ENCODE measurements around the gene EZH2. TPM values are rescaled to one million over a fixed set of nuclear protein-coding genes. Genes with fewer than 3 reads are reported as not detected.

Gene EZH2
- total RNA-seq, 4 donors from 2014 or later: 9.5 to 16.3 (median 11.3) TPM

DNA sequence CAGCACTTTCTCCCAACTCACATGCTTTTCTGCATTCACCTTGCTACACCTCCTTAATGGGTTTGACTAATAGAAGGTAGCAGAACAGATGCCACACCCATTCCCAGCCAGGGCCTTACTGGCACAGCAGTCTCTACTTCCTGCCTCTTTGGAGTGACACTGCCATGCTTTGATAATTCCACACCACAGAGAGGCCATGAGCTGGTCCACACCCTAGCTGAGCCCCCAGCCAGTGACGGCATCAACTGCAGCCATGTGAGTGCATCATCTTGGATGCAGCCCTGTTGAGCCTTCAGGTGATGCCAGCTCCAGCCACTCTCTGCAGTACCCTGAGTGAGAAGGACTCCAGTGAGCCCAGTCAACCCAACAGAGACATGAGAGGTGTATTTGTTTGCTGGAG lies 27.5 kb upstream of the EZH2 start:
- TF ChIP-seq, protein P1, sequence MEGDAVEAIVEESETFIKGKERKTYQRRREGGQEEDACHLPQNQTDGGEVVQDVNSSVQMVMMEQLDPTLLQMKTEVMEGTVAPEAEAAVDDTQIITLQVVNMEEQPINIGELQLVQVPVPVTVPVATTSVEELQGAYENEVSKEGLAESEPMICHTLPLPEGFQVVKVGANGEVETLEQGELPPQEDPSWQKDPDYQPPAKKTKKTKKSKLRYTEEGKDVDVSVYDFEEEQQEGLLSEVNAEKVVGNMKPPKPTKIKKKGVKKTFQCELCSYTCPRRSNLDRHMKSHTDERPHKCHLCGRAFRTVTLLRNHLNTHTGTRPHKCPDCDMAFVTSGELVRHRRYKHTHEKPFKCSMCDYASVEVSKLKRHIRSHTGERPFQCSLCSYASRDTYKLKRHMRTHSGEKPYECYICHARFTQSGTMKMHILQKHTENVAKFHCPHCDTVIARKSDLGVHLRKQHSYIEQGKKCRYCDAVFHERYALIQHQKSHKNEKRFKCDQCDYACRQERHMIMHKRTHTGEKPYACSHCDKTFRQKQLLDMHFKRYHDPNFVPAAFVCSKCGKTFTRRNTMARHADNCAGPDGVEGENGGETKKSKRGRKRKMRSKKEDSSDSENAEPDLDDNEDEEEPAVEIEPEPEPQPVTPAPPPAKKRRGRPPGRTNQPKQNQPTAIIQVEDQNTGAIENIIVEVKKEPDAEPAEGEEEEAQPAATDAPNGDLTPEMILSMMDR (IDR thresholded peaks at IDR 0.05): no peak
- TF ChIP-seq POLR2A (IDR thresholded peaks at IDR 0.05): no peak
- H3K4me3 ChIP-seq (ENCODE audit: low read depth, poor library complexity, severe bottlenecking): no peak overlapping the region
- WGBS, 2 donors: 80% methylated on average over 1 of the region's 1 CpG; no CpG with 5 or more reads in 1 of the 2 donors
- intact Hi-C loops (cut with DNase I; ENCODE audit: low total_unique reads): no loop called here
- DNase-seq (ENCODE audit: low spot score in 2 of 2): no peak

DNA sequence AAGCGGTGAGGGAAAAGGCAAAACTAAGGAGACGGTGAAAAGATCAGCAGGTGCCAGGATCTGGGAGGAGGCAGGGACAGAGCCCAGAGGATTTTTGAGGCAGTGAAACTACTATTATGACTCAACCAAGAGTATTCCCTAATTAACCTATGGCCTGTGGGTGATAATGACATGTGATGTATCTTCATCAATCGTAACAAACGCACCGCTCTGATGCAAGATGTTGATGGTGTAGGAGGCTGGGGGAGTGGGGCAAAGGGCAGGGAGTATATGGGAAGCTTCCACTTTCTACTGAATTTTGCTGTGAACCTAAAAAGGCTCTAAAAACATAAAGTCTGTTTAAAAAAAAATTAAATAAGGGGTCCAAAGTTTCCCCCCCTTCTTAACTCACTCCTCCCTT lies 25.5 kb upstream of the EZH2 start:
- WGBS, 2 donors: 65 to 83% methylated on average over 5 of the region's 5 CpGs
- DNase-seq (ENCODE audit: low spot score in 2 of 2): no peak
- intact Hi-C loops (cut with DNase I; ENCODE audit: low total_unique reads): no loop called here
- no peak overlapping the region for H3K4me3 ChIP-seq (ENCODE audit: low read depth, poor library complexity, severe bottlenecking)
- TF ChIP-seq POLR2A (IDR thresholded peaks at IDR 0.05): no peak
- TF ChIP-seq, protein P1 (IDR thresholded peaks at IDR 0.05): no peak

DNA sequence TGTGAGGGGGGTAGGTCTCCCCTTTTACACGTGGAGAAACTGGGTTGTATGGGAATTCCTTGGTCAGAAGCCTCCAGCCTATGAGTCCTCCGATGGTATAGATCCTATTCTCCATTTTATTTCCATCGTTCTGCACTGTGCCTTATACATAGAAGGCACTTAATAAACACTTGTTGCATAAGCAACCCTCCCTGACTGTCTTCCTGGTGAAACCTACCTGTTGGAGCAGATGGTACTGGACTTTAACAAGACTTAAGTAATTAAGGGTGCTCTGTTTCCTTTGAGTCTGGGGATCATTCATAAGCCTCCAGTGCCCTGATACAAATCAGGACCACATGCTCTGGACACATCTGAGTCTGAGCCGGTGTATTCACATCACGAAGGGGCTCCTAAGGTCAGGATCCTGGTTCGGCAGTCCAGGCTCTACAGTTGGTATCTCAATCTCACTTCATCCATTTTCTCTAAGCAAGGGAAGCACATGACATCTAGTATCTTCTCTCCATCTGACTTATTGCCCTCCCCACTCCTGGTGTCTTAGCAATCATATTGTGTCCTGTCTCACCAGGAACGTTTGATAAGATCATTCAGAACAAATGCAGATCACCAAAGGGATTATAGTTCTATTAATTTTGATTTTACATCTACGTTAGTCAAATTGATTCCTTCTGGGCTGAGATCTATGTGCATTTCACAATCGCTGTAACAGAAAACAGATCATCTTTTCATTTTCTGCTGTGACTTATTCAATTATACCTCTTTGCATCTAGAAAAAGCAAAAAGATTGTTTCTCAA lies 22.8 kb upstream of the EZH2 start:
- intact Hi-C loops (cut with DNase I; ENCODE audit: low total_unique reads): no loop called here
- 72 to 73% methylated on average over 9 of the region's 9 CpGs for WGBS, 2 donors
- no peak overlapping the region for H3K4me3 ChIP-seq (ENCODE audit: low read depth, poor library complexity, severe bottlenecking)
- no peak for DNase-seq (ENCODE audit: low spot score in 2 of 2)
- TF ChIP-seq, protein P1 (IDR thresholded peaks at IDR 0.05): no peak
- TF ChIP-seq POLR2A (IDR thresholded peaks at IDR 0.05): no peak

DNA sequence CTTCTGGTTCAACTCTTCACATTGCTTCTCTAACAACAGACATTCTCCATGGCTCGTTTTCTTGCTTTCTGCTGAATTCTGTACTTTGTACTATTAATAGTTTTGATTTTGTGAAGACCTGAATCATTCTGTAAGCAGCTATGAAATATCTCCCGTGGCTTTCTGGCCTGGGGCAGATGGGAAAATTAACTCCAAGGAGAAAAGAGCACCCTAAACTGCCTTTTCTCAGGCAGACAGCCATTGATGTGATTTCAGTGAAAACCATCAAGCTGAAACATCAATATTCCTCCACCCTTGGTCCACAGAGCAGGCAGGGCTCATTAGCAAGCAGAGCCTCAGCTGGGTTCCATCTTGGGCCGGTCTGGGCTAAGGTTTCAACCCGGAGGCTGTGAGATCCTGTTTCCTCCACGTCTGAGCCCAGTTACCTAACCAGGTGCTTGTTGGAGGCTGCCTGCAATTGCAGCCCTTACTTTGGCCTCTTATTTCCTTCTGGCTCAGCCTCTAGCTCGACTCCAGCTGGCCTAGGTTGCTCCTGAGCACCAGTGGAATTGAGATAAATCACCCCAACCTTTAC lies 21.1 kb upstream of the EZH2 start:
- TF ChIP-seq POLR2A (IDR thresholded peaks at IDR 0.05): no peak
- TF ChIP-seq, protein P1 (IDR thresholded peaks at IDR 0.05): no peak
- intact Hi-C loops (cut with DNase I; ENCODE audit: low total_unique reads): no loop called here
- DNase-seq (ENCODE audit: low spot score in 2 of 2): no peak
- H3K4me3 ChIP-seq (ENCODE audit: low read depth, poor library complexity, severe bottlenecking): no peak overlapping the region
- 29 to 33% methylated on average over 5 to 6 of the region's 6 CpGs for WGBS, 2 donors

DNA sequence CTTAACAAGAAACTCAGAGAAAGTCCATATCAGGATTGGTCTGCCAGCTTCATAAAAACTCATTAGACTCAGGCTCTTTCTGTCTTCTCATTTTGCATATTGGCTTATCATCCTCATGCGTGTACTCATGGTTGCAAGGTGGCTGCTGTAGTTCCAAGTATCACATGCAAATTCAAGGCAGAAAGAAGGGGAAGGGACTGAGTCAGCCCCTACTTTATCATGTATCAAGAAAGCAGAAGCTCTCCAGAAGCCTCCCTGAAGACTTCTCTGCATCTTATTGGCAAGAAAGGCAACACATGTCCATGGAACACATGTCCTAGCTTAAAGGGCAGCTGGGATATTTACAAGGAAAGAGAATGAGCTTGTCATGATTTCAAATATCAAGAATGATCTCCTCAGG lies 19.4 kb upstream of the EZH2 start:
- DNase-seq (ENCODE audit: low spot score in 2 of 2): no peak
- no peak overlapping the region for H3K4me3 ChIP-seq (ENCODE audit: low read depth, poor library complexity, severe bottlenecking)
- WGBS, 2 donors: 92% methylated on average over 1 of the region's 1 CpG
- TF ChIP-seq, protein P1 (IDR thresholded peaks at IDR 0.05): no peak
- no peak for TF ChIP-seq POLR2A (IDR thresholded peaks at IDR 0.05)
- intact Hi-C loops (cut with DNase I; ENCODE audit: low total_unique reads): no loop called here
